HG02840 (cell line): ENCODE measurements around the gene NCKAP5.
"Not testable (repeated sequence)": the region's sequence is repeated elsewhere in the genome, so short reads cannot be mapped to it uniquely, and the experiment has no call there.

Experiments used
- ATAC-seq: cut with Tn5 transposase; IDR thresholded peaks from one replicate; pipeline ENCODE4 v1.9.1; 2021; ENCODE audit warnings: mild to moderate bottlenecking, moderate library complexity, moderate number of reproducible peaks; ENCODE audit not compliant: unreplicated experiment, low FRiP score

NCKAP5 gene

DNA sequence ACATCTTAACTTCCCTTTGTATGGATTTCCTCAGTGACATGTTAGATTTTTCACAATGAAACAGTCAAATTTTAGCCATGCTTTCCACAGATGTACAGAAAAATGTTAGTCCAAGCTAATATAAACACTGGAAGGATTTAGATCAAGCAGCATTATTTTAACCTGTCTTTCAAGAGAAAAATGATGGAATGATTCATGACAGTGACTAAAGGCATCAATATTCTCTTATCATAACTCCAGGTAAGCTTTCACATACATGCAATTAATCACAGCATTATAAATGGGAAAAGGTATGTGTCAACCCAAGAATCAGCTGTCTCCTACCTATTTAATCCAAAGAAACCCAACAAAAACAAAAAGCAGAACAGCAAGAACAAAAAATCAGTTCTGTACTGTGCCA lies 92.7 kb downstream of the NCKAP5 start:
- ATAC-seq: no peak

DNA sequence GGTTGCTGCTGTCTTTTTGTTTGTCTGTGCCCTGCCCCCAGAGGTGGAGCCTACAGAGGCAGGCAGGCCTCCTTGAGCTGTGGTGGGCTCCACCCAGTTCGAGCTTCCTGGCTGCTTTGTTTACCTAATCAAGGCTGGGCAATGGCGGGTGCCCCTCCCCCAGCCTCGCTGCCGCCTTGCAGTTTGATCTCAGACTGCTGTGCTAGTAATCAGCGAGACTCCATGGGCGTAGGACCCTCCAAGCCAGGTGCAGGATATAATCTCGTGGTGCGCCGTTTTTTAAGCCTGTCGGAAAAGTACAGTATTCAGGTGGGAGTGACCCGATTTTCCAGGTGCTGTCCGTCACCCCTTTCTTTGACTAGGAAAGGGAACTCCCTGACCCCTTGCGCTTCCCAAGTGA lies 97.8 kb downstream of the NCKAP5 start:
- ATAC-seq: not testable (repeated sequence)

DNA sequence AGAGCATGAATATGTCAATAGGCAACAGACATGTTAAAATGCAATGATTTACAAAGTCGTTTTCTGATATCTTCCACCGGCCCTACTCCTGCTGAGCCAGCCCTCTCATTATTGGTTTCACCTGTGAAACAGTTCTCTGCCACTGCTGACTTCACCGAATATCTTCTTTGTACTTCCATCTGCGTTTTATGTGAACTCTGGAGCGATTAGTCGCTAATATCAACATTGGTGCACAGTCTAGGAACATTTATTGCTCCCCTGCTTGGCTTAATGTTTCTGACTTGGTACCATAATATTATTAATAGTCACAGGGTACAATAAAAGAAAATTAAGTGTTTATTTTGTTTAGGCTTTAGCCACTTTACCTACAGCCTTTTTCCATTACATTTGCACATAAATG lies 105.5 kb downstream of the NCKAP5 start:
- no peak for ATAC-seq

DNA sequence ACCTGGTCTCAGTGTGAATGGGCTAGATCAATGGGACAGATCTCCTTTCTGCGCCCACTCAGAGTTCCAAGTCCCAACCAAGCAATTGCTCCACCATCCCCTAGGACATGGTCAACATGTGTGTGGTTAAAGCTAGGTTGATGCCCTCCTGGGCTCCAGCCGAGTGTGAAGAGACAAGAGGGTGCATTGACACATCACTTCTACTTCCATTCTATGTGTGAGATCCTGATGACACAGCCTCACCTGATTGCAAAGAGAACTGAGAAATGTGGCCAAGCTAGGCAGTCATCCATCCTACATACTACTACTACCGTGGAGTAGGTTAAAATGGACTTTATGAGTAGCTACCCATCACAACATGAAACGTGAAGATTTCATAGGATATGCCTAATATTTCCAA lies 106.8 kb downstream of the NCKAP5 start:
- ATAC-seq: no peak

DNA sequence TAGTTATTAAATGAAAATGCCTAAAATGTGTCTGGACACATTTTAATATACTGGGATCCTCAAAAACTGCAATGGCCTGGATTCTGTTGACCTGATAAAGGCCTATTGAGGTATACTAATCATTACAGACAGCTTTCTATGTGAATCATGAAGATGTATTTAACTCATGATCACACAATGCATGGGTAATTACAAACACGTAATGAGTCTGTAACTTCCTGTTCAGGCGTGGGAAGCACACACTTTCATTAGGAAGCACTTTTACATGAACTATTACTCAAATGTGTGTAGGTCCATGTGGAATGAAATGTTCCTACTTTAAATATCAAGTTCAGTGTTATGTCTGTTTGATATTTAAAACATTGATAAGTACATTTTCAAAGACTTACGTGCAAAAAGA lies 108.7 kb downstream of the NCKAP5 start:
- no peak for ATAC-seq

DNA sequence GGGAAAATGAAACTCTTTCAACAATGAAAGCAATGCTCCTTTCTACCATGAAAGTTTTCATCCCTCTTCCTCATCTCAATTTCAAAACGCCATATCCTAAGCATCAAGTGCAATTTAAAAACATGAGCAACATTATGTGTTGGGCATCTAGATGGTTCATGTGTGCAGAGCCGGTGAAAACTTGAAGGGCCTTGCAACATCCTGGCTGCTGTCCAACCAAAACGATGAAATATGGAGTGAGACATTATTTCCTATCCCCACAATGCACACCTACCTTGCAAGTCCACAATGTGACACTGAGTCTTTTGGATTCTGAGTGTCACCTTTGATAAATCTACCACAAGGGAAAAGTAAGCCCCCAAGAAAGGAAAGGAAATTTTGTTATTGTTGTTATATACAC lies 110.0 kb downstream of the NCKAP5 start:
- ATAC-seq: no peak

DNA sequence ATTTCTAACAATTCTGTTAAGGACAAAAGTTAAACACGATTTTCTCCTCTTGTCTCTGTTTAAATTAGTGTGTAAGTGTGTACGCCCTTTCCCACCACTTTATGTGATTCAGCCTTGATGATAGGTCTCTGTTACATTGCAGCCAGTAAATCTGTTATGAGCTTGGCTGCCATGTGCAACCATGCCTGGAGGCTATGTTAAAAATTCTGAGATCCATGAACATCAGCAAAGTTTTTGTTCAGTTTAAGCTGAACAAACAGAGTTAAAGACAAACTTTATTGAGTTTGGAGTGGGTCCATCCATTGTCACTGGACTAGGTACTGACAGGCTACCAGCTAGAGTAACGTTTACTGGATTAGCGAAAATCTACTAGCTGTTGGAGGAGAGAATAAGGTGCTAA lies 110.4 kb downstream of the NCKAP5 start:
- no peak for ATAC-seq

DNA sequence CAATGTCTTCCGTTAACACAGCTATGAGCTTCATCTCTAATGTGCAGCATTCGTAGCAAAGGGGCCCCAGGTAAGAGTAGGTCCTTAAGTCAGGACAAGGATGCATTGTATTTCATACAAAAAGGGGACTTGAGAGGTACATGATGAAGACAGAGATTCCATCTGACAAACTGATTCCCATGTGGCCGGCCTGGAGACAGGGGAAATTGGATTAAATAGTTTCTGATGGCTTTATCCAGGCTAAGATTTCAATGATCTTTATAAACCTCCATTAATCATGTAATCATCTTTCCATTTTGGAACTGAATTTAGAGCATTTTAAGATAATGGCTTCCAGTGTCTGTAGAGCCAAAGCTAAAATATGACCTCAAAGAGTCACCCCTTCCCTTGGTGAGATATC lies 111.3 kb downstream of the NCKAP5 start:
- ATAC-seq: no peak

DNA sequence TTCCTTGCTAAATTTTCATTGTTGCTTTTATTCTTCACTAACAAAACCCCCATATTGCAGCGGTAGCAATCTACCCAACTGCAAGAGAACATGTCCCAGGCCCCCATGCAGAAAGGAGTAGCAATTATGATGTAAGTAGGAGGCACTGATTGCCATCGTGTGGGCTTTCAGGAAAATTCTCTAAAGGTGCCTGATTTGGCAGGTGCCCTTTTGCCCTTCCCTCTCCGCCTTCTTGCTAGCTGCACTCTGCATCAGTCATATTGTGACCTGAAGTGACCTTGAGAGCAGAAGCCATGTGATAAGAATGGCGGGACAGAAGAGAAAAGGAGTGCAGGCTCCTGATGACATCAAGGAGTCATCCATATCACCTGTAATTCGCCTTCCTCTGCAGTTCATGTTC lies 112.1 kb downstream of the NCKAP5 start:
- no peak for ATAC-seq

- ATAC-seq: no peak
Observed at GRCh38 chr2:133453032-133453431, 115.2 kb downstream of the NCKAP5 start.

GRCh38 chr2:133452583-133452982 lies 115.7 kb downstream of the NCKAP5 start:
- ATAC-seq: no peak

- no peak for ATAC-seq
Observed at GRCh38 chr2:133452146-133452545, 116.1 kb downstream of the NCKAP5 start.

DNA sequence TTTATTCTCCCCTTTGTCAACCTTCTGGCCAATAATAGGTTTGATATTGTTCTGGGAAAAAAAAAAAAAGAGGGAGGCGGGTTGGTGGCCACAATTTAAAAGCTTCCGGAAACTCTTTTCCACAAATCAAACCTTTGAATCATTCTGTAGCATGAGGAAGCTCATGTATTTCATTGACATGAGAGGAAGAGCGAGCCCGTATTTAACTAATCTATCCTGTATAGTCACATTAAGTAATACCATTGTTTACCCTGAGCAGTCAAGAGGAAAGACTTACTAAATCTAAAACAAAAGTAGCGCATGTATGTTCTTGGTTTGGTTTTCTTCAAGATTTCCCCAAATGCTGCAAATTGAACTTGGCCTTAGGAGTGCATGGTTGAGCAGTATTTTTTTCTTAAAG lies 120.1 kb downstream of the NCKAP5 start:
- no peak for ATAC-seq

DNA sequence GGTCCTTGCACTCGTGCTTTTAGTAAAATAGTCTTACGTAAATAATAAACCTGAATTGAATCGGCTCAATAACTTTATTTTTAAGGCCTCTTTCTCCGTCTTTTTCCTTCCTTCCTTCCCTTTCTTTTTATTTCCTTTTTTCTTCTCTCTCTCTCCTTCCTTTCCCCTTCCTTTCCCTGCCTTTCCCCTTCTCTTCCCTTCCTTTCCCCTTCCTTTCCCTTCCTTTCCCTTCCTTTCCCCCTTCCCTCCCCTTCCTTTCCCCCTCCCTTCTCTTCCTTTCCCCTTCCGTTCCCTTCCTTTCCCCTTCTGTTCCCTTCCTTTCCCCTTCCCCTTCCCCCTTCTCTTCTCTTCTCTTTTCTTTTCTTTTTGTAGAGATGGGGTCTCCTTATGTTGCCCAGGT lies 121.0 kb downstream of the NCKAP5 start:
- ATAC-seq: no peak

GRCh38 chr2:133444465-133444864 lies 123.8 kb downstream of the NCKAP5 start:
- no peak for ATAC-seq

- no peak for ATAC-seq
Observed at GRCh38 chr2:133442393-133442792, 125.9 kb downstream of the NCKAP5 start.

GRCh38 chr2:133439565-133439920 lies 128.7 kb downstream of the NCKAP5 start:
- ATAC-seq: no peak

- ATAC-seq: no peak
Observed at GRCh38 chr2:133438848-133439564, 129.3 kb downstream of the NCKAP5 start.

DNA sequence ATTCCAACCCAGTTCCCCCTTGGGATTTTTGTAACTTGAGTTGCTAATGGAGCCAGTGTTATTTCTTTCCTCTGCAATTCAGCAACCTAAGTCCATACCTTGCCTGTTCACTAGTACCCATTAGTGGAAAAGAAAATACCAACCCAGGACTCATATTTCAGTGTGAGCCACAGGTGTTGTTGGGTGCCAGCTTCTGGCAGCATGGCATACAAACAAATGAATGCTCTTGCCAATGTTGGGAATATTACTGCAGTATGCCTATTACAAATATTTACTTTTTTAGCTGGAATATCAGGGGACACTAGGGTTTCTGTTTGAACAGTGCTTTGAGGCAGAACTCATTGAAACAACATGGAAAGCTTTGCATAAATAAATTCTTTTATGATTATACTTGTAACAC lies 130.2 kb downstream of the NCKAP5 start:
- no peak for ATAC-seq

DNA sequence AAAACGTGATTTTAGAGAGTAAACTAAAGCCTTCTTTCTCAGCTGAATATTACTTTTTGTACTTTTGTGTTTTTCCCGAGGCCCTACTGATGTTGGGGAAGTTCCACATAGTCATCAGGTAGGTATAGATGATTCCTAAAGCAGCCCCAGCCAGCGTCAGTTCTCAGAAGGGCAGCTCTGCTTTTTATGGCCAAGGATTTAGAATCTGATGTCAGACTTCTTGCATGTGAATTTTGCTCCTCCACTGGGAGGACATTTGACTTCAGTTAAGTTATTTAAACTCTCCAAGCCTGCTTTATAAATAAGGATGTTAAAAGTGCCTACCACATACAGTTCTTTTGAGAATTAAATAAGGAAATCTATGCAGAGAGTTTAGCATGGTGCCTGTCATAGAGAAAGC lies 130.8 kb downstream of the NCKAP5 start:
- no peak for ATAC-seq

- ATAC-seq: no peak
Observed at GRCh38 chr2:133434959-133435668, 133.1 kb downstream of the NCKAP5 start.
